HG02678 (cell line): ENCODE measurements around the gene C2CD4D.

Experiments used
- ATAC-seq: cut with Tn5 transposase; IDR thresholded peaks from one replicate; pipeline ENCODE4 v1.9.1; 2021; ENCODE audit warnings: mild to moderate bottlenecking, moderate library complexity; ENCODE audit not compliant: unreplicated experiment

The C2CD4D gene

GRCh38 chr1:151835596-151835995 is 4.0 kb downstream of the C2CD4D start:
- no peak for ATAC-seq

GRCh38 chr1:151834239-151834638 is 5.4 kb downstream of the C2CD4D start:
- no peak for ATAC-seq

GRCh38 chr1:151833172-151833900 is 6.3 kb downstream of the C2CD4D start:
- no peak for ATAC-seq

- ATAC-seq = no peak
Observed at GRCh38 chr1:151832318-151832980, 7.2 kb downstream of the C2CD4D start.

GRCh38 chr1:151831605-151832004 is 8.0 kb downstream of the C2CD4D start, which contains the start of gene RORC:
Gene RORC, minus strand, starts transcription at chr1:151831802. Its CDS starts 38 bp downstream, at chr1:151831764.
- no peak for ATAC-seq

GRCh38 chr1:151831256-151831591 is 8.4 kb downstream of the C2CD4D start:
- no peak for ATAC-seq

- no peak for ATAC-seq
Observed at GRCh38 chr1:151830055-151830454, 9.6 kb downstream of the C2CD4D start.

GRCh38 chr1:151829352-151830046 is 10.1 kb downstream of the C2CD4D start:
- no peak for ATAC-seq

- no peak for ATAC-seq
Observed at GRCh38 chr1:151828921-151829320, 10.7 kb downstream of the C2CD4D start.

- no peak for ATAC-seq
Observed at GRCh38 chr1:151827853-151828252, 11.8 kb downstream of the C2CD4D start.

- no peak for ATAC-seq
Observed at GRCh38 chr1:151825751-151826660, 13.6 kb downstream of the C2CD4D start.

- ATAC-seq = no peak
Observed at GRCh38 chr1:151825204-151825603, 14.4 kb downstream of the C2CD4D start.

- no peak for ATAC-seq
Observed at GRCh38 chr1:151823175-151823574, 16.4 kb downstream of the C2CD4D start.

- ATAC-seq = no peak
Observed at GRCh38 chr1:151822404-151822803, 17.2 kb downstream of the C2CD4D start.

- no peak for ATAC-seq
Observed at GRCh38 chr1:151820940-151821339, 18.7 kb downstream of the C2CD4D start.

- no peak for ATAC-seq
Observed at GRCh38 chr1:151819976-151820623, 19.5 kb downstream of the C2CD4D start.

- ATAC-seq = no peak
Observed at GRCh38 chr1:151819227-151819835, 20.3 kb downstream of the C2CD4D start.

- ATAC-seq = no peak
Observed at GRCh38 chr1:151817353-151817730, 22.3 kb downstream of the C2CD4D start.

GRCh38 chr1:151816548-151817352 is 22.9 kb downstream of the C2CD4D start:
- ATAC-seq = no peak
